Measurements from ENCODE around the gene SIK2. TPM values are rescaled to one million over a fixed set of nuclear protein-coding genes. Genes with fewer than 3 reads are reported as not detected.
"Not testable (repeated sequence)": the region's sequence is repeated elsewhere in the genome, so short reads cannot be mapped to it uniquely, and the experiment has no call there.

The SIK2 gene
- total RNA-seq, 1 experiment from 2014 or later, result 13.9 TPM

GRCh38 chr11:111766834-111767142 lies 164.5 kb downstream of the SIK2 start:
- Mint-ChIP-seq H3K4me3 (ENCODE audit: low read depth, unreplicated experiment) (peak overlapping the region; percentile 93), H3K36me3 (ENCODE audit: insufficient read depth, unreplicated experiment) (peaks cover 23% of the 10 kb centered on the region), H3K4me1 (ENCODE audit: low read depth, unreplicated experiment) (peaks cover 8% of the 10 kb centered on the region), H3K27ac (ENCODE audit: unreplicated experiment) (peak overlapping the region; percentile 80), H3K9me3 (ENCODE audit: low read depth, unreplicated experiment) (no peaks in the 10 kb centered on the region), H3K27me3 (ENCODE audit: unreplicated experiment) (no peaks in the 10 kb centered on the region)
- CTCF ChIA-PET, result interaction anchor here (1.0 to 1.8 kb wide), 4 partner anchors 10 to 180 kb away, joined by 3 to 9 read pairs (median 5); no protein-coding TSS in a partner anchor
- no TSS peak for BruUV-seq (replicated peaks)
- DNase-seq, result no peak
- intact Hi-C loops (cut with micrococcal nuclease; ENCODE audit: unreplicated experiment), result no loop called here
- TF ChIP-seq CTCF (IDR thresholded peaks at IDR 0.05; ENCODE audit: unreplicated experiment), result no peak

- H3K4me1 Mint-ChIP-seq (ENCODE audit: low read depth, unreplicated experiment), result peaks cover 8% of the 10 kb centered on the region
- no peak overlapping the region for H3K27ac Mint-ChIP-seq (ENCODE audit: unreplicated experiment)
- no peaks in the 10 kb centered on the region for H3K27me3 Mint-ChIP-seq (ENCODE audit: unreplicated experiment)
- no peak overlapping the region for H3K4me3 Mint-ChIP-seq (ENCODE audit: low read depth, unreplicated experiment)
- TF ChIP-seq CTCF (IDR thresholded peaks at IDR 0.05; ENCODE audit: unreplicated experiment), result no peak
- BruUV-seq (replicated peaks), result no TSS peak
- intact Hi-C loops (cut with micrococcal nuclease; ENCODE audit: unreplicated experiment), result loop anchor here (10.0 kb wide), 1 partner anchor 316 kb away; no protein-coding TSS in a partner anchor
- DNase-seq, result no peak
- H3K9me3 Mint-ChIP-seq (ENCODE audit: low read depth, unreplicated experiment), result no peaks in the 10 kb centered on the region
- CTCF ChIA-PET, result no interaction called here
- peaks cover 15% of the 10 kb centered on the region for H3K36me3 Mint-ChIP-seq (ENCODE audit: insufficient read depth, unreplicated experiment)
Observed at GRCh38 chr11:111770581-111771134, 168.4 kb downstream of the SIK2 start.

GRCh38 chr11:111771205-111771604 lies 169.0 kb downstream of the SIK2 start:
- H3K4me1 Mint-ChIP-seq (ENCODE audit: low read depth, unreplicated experiment); H3K36me3 Mint-ChIP-seq (ENCODE audit: insufficient read depth, unreplicated experiment); BruUV-seq (replicated peaks); H3K27me3 Mint-ChIP-seq (ENCODE audit: unreplicated experiment); CTCF ChIA-PET; H3K4me3 Mint-ChIP-seq (ENCODE audit: low read depth, unreplicated experiment); DNase-seq; H3K27ac Mint-ChIP-seq (ENCODE audit: unreplicated experiment); H3K9me3 Mint-ChIP-seq (ENCODE audit: low read depth, unreplicated experiment): not testable (repeated sequence)
- intact Hi-C loops (cut with micrococcal nuclease; ENCODE audit: unreplicated experiment), result loop anchor here (10.0 kb wide), 1 partner anchor 316 kb away; no protein-coding TSS in a partner anchor

GRCh38 chr11:111772535-111772934 lies 170.3 kb downstream of the SIK2 start:
- H3K4me1 Mint-ChIP-seq (ENCODE audit: low read depth, unreplicated experiment), result peaks cover 5% of the 10 kb centered on the region
- no peak overlapping the region for H3K4me3 Mint-ChIP-seq (ENCODE audit: low read depth, unreplicated experiment)
- DNase-seq, result no peak
- BruUV-seq (replicated peaks), result no TSS peak
- TF ChIP-seq CTCF (IDR thresholded peaks at IDR 0.05; ENCODE audit: unreplicated experiment), result no peak
- H3K9me3 Mint-ChIP-seq (ENCODE audit: low read depth, unreplicated experiment), result no peaks in the 10 kb centered on the region
- intact Hi-C loops (cut with micrococcal nuclease; ENCODE audit: unreplicated experiment), result loop anchor here (10.0 kb wide), 1 partner anchor 318 kb away; no protein-coding TSS in a partner anchor
- no peak overlapping the region for H3K27ac Mint-ChIP-seq (ENCODE audit: unreplicated experiment)
- H3K27me3 Mint-ChIP-seq (ENCODE audit: unreplicated experiment), result no peaks in the 10 kb centered on the region
- H3K36me3 Mint-ChIP-seq (ENCODE audit: insufficient read depth, unreplicated experiment), result no peaks in the 10 kb centered on the region
- CTCF ChIA-PET, result no interaction called here

- intact Hi-C loops (cut with micrococcal nuclease; ENCODE audit: unreplicated experiment), result loop anchor here (5.0 to 10.0 kb wide), 2 partner anchors 188 to 320 kb away; no protein-coding TSS in a partner anchor
Observed at GRCh38 chr11:111774955-111775710, 172.9 kb downstream of the SIK2 start.

More at GRCh38 chr11:111774955-111775710, 172.9 kb downstream of the SIK2 start:
- no TSS peak for BruUV-seq (replicated peaks)
- Mint-ChIP-seq H3K27me3 (ENCODE audit: unreplicated experiment) (no peaks in the 10 kb centered on the region), H3K4me1 (ENCODE audit: low read depth, unreplicated experiment) (peaks cover 15% of the 10 kb centered on the region), H3K9me3 (ENCODE audit: low read depth, unreplicated experiment) (no peaks in the 10 kb centered on the region), H3K36me3 (ENCODE audit: insufficient read depth, unreplicated experiment) (no peaks in the 10 kb centered on the region), H3K27ac (ENCODE audit: unreplicated experiment) (no peak overlapping the region), H3K4me3 (ENCODE audit: low read depth, unreplicated experiment) (no peak overlapping the region)
- CTCF ChIA-PET, result no interaction called here
- no peak for DNase-seq
- no peak for TF ChIP-seq CTCF (IDR thresholded peaks at IDR 0.05; ENCODE audit: unreplicated experiment)

All from Calu3 (cell line).